Mucosa of stomach (tissue), 1 donor: ENCODE data around the gene AUTS2.

Experiments
- H3K27me3 ChIP-seq: one replicate; pipeline ENCODE4 v1.7.0; 2013; ENCODE audit warnings: mild to moderate bottlenecking, low read length; ENCODE audit not compliant: control insufficient read depth, insufficient read depth
- H3K36me3 ChIP-seq: one replicate; pipeline ENCODE4 v1.7.0; 2013; ENCODE audit warnings: low read length; ENCODE audit not compliant: control insufficient read depth, insufficient read depth
- H3K4me1 ChIP-seq: one replicate; pipeline ENCODE4 v1.7.0; 2013; ENCODE audit warnings: mild to moderate bottlenecking, low read length; ENCODE audit not compliant: control insufficient read depth, insufficient read depth
- H3K4me3 ChIP-seq: one replicate; pipeline ENCODE4 v1.7.0; 2013; ENCODE audit warnings: low read length
- H3K9ac ChIP-seq: one replicate; pipeline ENCODE4 v1.7.0; 2013; ENCODE audit warnings: mild to moderate bottlenecking, low read length, moderate library complexity
- H3K9me3 ChIP-seq: one replicate; pipeline ENCODE4 v1.7.0; 2013; ENCODE audit warnings: mild to moderate bottlenecking, low read length, moderate library complexity; ENCODE audit not compliant: control insufficient read depth
- donor health status: Pancreatic carcinoma.

AUTS2 gene

GRCh38 chr7:70614237-70615045 is 1016.2 kb downstream of the AUTS2 start:
- no peak overlapping the region for H3K4me3 ChIP-seq

GRCh38 chr7:70615066-70615606 is 1016.9 kb downstream of the AUTS2 start:
- H3K4me1 ChIP-seq: peaks cover 12% of the 10 kb centered on the region
- no peak overlapping the region for H3K4me3 ChIP-seq
- H3K9ac ChIP-seq: no peak overlapping the region
- no peaks in the 10 kb centered on the region for H3K27me3 ChIP-seq
- H3K9me3 ChIP-seq: no peaks in the 10 kb centered on the region
- H3K36me3 ChIP-seq: no peaks in the 10 kb centered on the region

More at GRCh38 chr7:70614237-70615045, 1016.2 kb downstream of the AUTS2 start:
- H3K4me1 ChIP-seq: peaks cover 12% of the 10 kb centered on the region
- no peaks in the 10 kb centered on the region for H3K9me3 ChIP-seq
- H3K9ac ChIP-seq: no peak overlapping the region
- H3K27me3 ChIP-seq: no peaks in the 10 kb centered on the region
- no peaks in the 10 kb centered on the region for H3K36me3 ChIP-seq

- no peak overlapping the region for H3K4me3 ChIP-seq
- H3K36me3 ChIP-seq: no peaks in the 10 kb centered on the region
- no peak overlapping the region for H3K9ac ChIP-seq
- no peaks in the 10 kb centered on the region for H3K9me3 ChIP-seq
- no peaks in the 10 kb centered on the region for H3K27me3 ChIP-seq
- H3K4me1 ChIP-seq: peaks cover 12% of the 10 kb centered on the region
These were observed 1017.9 kb downstream of the AUTS2 start for GRCh38 chr7:70616211-70616610.

DNA sequence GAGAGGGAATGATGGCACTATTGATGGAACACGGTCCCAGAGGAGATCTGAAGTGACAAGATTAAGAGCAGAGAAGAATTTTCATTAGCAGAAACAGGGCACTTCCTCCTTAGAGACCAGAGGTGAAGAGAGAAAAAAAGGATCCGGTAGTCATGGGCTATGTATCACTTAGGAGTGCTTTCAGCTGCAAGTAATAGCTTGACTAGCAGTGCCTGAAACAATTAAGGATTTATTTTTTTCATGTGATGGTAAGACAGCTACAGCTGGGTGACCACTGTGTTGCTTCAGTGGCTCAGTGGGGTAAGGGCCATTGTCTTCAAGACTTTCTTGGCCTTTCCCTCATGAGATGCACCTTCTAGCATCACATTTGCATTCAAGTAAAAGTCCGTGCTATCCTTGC is 1018.5 kb downstream of the AUTS2 start:
- H3K9me3 ChIP-seq: no peaks in the 10 kb centered on the region
- no peak overlapping the region for H3K9ac ChIP-seq
- H3K36me3 ChIP-seq: no peaks in the 10 kb centered on the region
- H3K4me1 ChIP-seq: peaks cover 12% of the 10 kb centered on the region
- no peak overlapping the region for H3K4me3 ChIP-seq
- no peaks in the 10 kb centered on the region for H3K27me3 ChIP-seq

GRCh38 chr7:70618020-70618551 is 1019.8 kb downstream of the AUTS2 start:
- H3K4me3 ChIP-seq: no peak overlapping the region
- no peaks in the 10 kb centered on the region for H3K9me3 ChIP-seq
- H3K36me3 ChIP-seq: no peaks in the 10 kb centered on the region
- H3K27me3 ChIP-seq: no peaks in the 10 kb centered on the region
- H3K4me1 ChIP-seq: peaks cover 12% of the 10 kb centered on the region
- H3K9ac ChIP-seq: no peak overlapping the region

GRCh38 chr7:70619130-70619529 is 1020.9 kb downstream of the AUTS2 start:
- no peak overlapping the region for H3K9ac ChIP-seq
- H3K4me3 ChIP-seq: no peak overlapping the region
- H3K4me1 ChIP-seq: peaks cover 11% of the 10 kb centered on the region
- no peaks in the 10 kb centered on the region for H3K36me3 ChIP-seq
- H3K9me3 ChIP-seq: no peaks in the 10 kb centered on the region
- H3K27me3 ChIP-seq: no peaks in the 10 kb centered on the region

GRCh38 chr7:70619659-70620058 is 1021.4 kb downstream of the AUTS2 start:
- H3K9ac ChIP-seq: no peak overlapping the region
- no peaks in the 10 kb centered on the region for H3K27me3 ChIP-seq
- no peaks in the 10 kb centered on the region for H3K9me3 ChIP-seq
- H3K4me3 ChIP-seq: no peak overlapping the region
- H3K36me3 ChIP-seq: no peaks in the 10 kb centered on the region
- peaks cover 6% of the 10 kb centered on the region for H3K4me1 ChIP-seq

GRCh38 chr7:70620333-70621055 is 1022.2 kb downstream of the AUTS2 start:
- Histone ChIP-seq H3K9ac (no peak overlapping the region), H3K9me3 (no peaks in the 10 kb centered on the region), H3K4me3 (no peak overlapping the region), H3K27me3 (no peaks in the 10 kb centered on the region), H3K4me1 (no peaks in the 10 kb centered on the region), H3K36me3 (no peaks in the 10 kb centered on the region)

DNA sequence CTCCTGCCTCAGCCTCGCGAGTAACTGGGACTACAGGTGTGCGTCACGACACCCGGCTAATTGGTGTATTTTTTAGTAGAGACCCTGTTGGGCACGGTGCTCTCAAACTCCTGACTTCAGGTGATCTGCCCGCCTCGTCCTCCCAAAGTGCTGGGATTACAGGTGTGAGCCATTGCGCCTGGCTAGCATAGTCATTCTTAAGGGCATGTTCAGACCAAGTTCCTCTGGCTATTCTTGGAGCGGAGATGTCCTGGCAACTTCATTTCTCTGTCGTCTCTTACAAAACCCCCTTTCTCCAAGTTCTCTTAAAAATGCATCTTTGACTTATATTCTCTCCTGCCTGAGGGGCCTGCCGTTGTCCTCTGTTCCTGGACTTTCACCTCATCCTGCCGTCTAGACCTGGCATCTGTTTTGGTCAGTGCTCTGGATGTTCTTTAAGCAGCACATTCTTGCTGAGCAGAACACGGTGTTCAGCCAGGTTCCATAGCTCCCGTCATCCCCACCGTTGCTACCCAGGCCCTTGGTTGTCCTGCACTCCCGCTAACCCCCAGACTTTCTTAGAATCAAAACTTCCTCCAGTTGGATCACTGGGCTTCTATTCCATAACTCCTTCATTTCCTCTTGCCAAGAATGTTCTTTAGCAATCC is 1023.8 kb downstream of the AUTS2 start:
- no peaks in the 10 kb centered on the region for H3K36me3 ChIP-seq
- no peaks in the 10 kb centered on the region for H3K4me1 ChIP-seq
- H3K9me3 ChIP-seq: no peaks in the 10 kb centered on the region
- H3K4me3 ChIP-seq: no peak overlapping the region
- no peaks in the 10 kb centered on the region for H3K27me3 ChIP-seq
- no peak overlapping the region for H3K9ac ChIP-seq

DNA sequence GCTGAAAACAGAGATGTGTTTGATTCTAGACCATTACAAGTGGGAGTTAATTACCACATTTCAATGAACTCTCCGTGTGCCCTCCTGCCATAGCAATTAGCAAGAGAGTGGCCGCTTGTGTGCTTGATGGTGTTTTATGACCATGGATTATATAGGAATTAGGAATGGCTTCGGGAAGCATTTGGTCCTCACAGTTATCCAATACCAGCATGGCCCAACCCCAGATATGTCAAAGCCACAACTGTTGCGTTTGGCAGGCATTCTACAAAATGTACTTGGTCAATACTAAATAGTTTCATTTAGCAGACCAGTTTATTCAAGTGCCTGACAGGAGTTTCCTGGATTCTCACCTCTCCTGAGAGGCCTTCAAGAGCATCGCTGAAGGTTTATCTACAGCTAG is 1024.7 kb downstream of the AUTS2 start:
- H3K36me3 ChIP-seq: no peaks in the 10 kb centered on the region
- no peak overlapping the region for H3K4me3 ChIP-seq
- no peaks in the 10 kb centered on the region for H3K9me3 ChIP-seq
- no peaks in the 10 kb centered on the region for H3K27me3 ChIP-seq
- H3K9ac ChIP-seq: no peak overlapping the region
- H3K4me1 ChIP-seq: no peaks in the 10 kb centered on the region

GRCh38 chr7:70624500-70625103 is 1026.3 kb downstream of the AUTS2 start:
- Histone ChIP-seq H3K9me3 (no peaks in the 10 kb centered on the region), H3K9ac (no peak overlapping the region), H3K27me3 (no peaks in the 10 kb centered on the region), H3K4me1 (no peaks in the 10 kb centered on the region), H3K36me3 (no peaks in the 10 kb centered on the region), H3K4me3 (no peak overlapping the region)
